ENCODE data around the gene SCYGR5. TPM values are rescaled to one million over a fixed set of nuclear protein-coding genes. Genes with fewer than 3 reads are reported as not detected.

SCYGR5 gene
- total RNA-seq, 6 donors from 2014 or later: not detected

DNA sequence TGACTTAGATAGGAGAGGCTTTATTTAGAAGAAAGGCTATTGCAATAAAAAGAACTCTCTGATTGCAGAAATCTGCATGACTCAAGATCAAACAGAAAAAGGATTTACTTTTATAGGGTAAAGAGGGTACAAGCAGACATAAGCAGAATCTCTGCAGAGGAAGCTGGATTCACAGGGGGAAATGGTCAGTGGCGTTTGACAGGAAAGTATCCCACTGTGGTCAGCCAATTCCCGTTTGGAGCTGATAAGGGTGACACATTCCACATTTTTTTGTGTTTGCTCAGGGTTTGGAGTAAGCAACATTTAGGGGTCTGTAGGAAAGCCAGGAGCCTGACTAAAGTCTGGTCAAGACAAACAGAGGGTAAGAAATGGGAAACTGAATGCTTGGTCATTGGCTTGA is 23.9 kb upstream of the SCYGR5 start:
- no peaks in the 10 kb centered on the region for H3K9me3 ChIP-seq
- DNase-seq (no peak), ATAC-seq (ENCODE audit: low FRiP score in 2 of 2) (no peak)
- no peak overlapping the region for H3K4me3 ChIP-seq
- H3K4me1 ChIP-seq: no peaks in the 10 kb centered on the region
- 37 to 46% methylated on average over 2 of the region's 2 CpGs for WGBS, 2 donors
- H3K36me3 ChIP-seq: no peaks in the 10 kb centered on the region
- TF ChIP-seq EP300 (IDR thresholded peaks at IDR 0.05): no peak
- TF ChIP-seq, protein P1, sequence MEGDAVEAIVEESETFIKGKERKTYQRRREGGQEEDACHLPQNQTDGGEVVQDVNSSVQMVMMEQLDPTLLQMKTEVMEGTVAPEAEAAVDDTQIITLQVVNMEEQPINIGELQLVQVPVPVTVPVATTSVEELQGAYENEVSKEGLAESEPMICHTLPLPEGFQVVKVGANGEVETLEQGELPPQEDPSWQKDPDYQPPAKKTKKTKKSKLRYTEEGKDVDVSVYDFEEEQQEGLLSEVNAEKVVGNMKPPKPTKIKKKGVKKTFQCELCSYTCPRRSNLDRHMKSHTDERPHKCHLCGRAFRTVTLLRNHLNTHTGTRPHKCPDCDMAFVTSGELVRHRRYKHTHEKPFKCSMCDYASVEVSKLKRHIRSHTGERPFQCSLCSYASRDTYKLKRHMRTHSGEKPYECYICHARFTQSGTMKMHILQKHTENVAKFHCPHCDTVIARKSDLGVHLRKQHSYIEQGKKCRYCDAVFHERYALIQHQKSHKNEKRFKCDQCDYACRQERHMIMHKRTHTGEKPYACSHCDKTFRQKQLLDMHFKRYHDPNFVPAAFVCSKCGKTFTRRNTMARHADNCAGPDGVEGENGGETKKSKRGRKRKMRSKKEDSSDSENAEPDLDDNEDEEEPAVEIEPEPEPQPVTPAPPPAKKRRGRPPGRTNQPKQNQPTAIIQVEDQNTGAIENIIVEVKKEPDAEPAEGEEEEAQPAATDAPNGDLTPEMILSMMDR (IDR thresholded peaks at IDR 0.05): no peak
- no peak for TF ChIP-seq POLR2A (IDR thresholded peaks at IDR 0.05)
- TF ChIP-seq POLR2AphosphoS5 (IDR thresholded peaks at IDR 0.05): no peak
- no peak overlapping the region for H3K27ac ChIP-seq
- H3K27me3 ChIP-seq: no peaks in the 10 kb centered on the region

DNA sequence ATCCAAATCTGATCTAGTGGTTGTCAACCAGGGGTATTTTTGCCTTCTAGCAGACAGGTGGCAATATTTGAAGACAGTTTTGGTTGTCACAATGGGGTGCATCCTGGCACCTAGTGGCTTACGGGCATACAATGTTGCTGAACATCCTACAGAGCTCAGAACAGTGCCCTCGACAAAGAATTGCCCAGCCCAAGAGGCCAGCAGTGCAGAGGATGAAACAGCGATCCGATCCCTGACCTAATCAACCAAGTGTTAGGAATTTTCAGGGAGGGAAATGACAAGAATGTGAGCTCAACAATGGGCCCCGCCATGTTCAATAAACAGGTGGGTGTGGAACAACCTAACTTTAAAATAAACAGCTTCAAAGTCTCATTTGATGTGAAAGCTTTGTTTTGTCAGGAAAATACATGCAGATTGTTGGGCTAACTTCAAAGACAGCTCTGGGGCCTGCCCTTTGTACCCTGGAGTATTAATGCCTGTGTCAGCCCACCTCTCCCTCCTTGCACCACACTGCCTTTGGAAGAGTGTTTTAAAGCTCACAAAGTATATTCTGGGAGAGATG is 22.5 kb upstream of the SCYGR5 start:
- no peak overlapping the region for H3K4me3 ChIP-seq
- TF ChIP-seq, protein P1 (IDR thresholded peaks at IDR 0.05): no peak
- TF ChIP-seq POLR2AphosphoS5 (IDR thresholded peaks at IDR 0.05) (no peak), POLR2A (IDR thresholded peaks at IDR 0.05) (no peak), EP300 (IDR thresholded peaks at IDR 0.05) (no peak)
- no peaks in the 10 kb centered on the region for H3K9me3 ChIP-seq
- 69 to 79% methylated on average over 5 of the region's 5 CpGs for WGBS, 2 donors
- H3K36me3 ChIP-seq: no peaks in the 10 kb centered on the region
- H3K27ac ChIP-seq: no peak overlapping the region
- ATAC-seq (ENCODE audit: low FRiP score in 2 of 2) (no peak), DNase-seq (no peak)
- no peaks in the 10 kb centered on the region for H3K4me1 ChIP-seq
- H3K27me3 ChIP-seq: no peaks in the 10 kb centered on the region

DNA sequence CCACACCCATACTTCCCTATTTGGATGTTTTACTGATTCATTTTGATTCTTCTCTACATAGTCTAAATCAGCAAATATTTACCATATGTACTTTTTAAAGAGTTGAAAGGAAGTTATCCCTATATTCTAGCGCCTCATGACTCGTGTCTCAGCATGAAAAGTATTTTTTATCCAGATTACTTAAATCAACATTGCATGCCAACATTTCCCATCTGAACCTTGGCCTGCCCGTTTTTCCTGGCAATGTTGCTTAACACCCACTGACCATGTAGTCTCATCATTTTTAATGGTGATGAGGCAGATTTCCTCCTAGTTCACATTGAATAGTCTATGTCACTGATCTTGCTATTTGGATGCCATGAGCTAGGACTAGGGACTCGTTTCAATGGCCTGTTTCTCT is 13.2 kb upstream of the SCYGR5 start:
- Histone ChIP-seq H3K9me3 (no peaks in the 10 kb centered on the region), H3K27ac (peak overlapping the region in 1 of 4 donors; percentile 36), H3K4me3 (no peak overlapping the region), H3K27me3 (no peaks in the 10 kb centered on the region), H3K36me3 (no peaks in the 10 kb centered on the region), H3K4me1 (peaks cover 0 to 7% (median 0%) of the 10 kb centered on the region in 4 donors)
- 27 to 33% methylated on average over 3 to 4 of the region's 4 CpGs for WGBS, 2 donors
- DNase-seq (no peak), ATAC-seq (ENCODE audit: low FRiP score in 2 of 2) (no peak)
- TF ChIP-seq POLR2A (IDR thresholded peaks at IDR 0.05): no peak
- TF ChIP-seq POLR2AphosphoS5 (IDR thresholded peaks at IDR 0.05): peak in 1 of 2 donors; percentile 47
- no peak for TF ChIP-seq EP300 (IDR thresholded peaks at IDR 0.05)
- TF ChIP-seq, protein P1 (IDR thresholded peaks at IDR 0.05): no peak

DNA sequence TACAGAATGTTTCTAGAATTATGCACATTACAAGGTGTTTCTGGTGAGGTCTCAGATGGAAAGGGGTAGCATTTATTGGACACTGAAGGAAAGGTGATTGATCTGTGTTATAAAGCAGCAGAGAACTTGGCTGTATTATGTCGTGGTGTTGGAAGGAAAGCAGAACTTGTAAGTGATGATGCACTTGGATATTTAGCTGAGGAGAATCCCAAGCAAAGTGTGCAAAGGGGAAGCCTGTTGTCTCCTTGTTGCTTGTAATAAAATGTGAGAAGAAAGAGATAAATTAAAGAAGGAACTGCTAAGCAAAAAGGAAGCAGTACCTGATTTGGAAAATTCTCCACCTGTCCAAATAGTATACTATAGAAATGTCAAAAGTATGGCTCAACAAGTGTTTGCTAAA is 12.2 kb upstream of the SCYGR5 start:
- 64 to 67% methylated on average over 1 of the region's 1 CpG for WGBS, 2 donors

More for the DNA sequence above, 12.2 kb upstream of the SCYGR5 start:
- H3K27ac ChIP-seq: peak overlapping the region in 1 of 4 donors; percentile 43
- H3K27me3 ChIP-seq: no peaks in the 10 kb centered on the region
- no peak overlapping the region for H3K4me3 ChIP-seq
- TF ChIP-seq POLR2AphosphoS5 (IDR thresholded peaks at IDR 0.05) (no peak), POLR2A (IDR thresholded peaks at IDR 0.05) (no peak), EP300 (IDR thresholded peaks at IDR 0.05) (no peak)
- TF ChIP-seq, protein P1 (IDR thresholded peaks at IDR 0.05): no peak
- DNase-seq (no peak), ATAC-seq (ENCODE audit: low FRiP score in 2 of 2) (no peak)
- H3K36me3 ChIP-seq: no peaks in the 10 kb centered on the region
- H3K9me3 ChIP-seq: no peaks in the 10 kb centered on the region
- peaks cover 0 to 7% (median 0%) of the 10 kb centered on the region in 4 donors for H3K4me1 ChIP-seq
